ENCODE data around the gene OSBPL3.

GRCh38 chr7:24829787-24830186 lies 150.2 kb downstream of the OSBPL3 start:
- TF ChIP-seq EP300 (IDR thresholded peaks at IDR 0.05) (no peak), CTCF (IDR thresholded peaks at IDR 0.05) (no peak), POLR2A (IDR thresholded peaks at IDR 0.05) (no peak)
